ENCODE data around the gene ZNF562.

DNA sequence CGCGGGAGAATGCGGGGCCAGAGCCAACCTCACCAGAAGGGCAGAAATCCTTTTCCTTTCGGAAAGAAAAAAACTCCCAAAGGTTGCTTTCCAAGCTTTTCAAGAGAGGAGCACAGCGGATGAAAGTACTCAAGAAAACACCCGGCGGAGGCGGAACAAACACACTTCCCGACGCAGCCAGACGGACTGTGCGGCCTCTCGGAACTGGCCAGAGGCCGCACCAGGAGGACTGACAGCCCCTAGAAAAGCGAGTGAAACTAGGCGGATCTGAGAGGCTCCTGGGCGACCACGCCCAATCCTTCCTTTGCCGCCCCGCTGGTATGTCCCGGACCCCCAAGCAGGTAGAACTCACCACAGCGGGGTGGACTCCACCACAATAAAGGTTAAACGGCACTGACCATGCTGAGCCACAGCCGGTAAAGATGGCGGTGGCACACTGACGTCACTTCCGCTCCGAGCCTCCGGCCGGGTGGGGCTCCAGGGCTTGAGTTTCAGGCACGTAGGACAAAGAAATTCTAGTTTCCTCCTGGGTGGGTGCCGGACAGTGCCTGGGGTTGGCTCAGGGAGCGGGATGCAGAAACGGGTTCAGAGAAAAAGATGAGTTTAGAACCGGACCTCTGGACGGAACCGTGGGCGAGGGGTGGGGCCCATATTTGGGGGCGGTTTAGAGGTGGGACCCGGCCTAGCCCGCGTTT lies at the start of gene ZNF562:
- TF ChIP-seq, protein P1, sequence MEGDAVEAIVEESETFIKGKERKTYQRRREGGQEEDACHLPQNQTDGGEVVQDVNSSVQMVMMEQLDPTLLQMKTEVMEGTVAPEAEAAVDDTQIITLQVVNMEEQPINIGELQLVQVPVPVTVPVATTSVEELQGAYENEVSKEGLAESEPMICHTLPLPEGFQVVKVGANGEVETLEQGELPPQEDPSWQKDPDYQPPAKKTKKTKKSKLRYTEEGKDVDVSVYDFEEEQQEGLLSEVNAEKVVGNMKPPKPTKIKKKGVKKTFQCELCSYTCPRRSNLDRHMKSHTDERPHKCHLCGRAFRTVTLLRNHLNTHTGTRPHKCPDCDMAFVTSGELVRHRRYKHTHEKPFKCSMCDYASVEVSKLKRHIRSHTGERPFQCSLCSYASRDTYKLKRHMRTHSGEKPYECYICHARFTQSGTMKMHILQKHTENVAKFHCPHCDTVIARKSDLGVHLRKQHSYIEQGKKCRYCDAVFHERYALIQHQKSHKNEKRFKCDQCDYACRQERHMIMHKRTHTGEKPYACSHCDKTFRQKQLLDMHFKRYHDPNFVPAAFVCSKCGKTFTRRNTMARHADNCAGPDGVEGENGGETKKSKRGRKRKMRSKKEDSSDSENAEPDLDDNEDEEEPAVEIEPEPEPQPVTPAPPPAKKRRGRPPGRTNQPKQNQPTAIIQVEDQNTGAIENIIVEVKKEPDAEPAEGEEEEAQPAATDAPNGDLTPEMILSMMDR (IDR thresholded peaks at IDR 0.05), result no peak
- TF ChIP-seq ZFX (IDR thresholded peaks at IDR 0.05; ENCODE audit: borderline replicate concordance), result no peak
